Prostate gland (tissue), 2 donors: ENCODE data around the gene KRTAP5-11.

Experiments used
- POLR2A ChIP-seq: fragments of 450-650 bp; IDR thresholded peaks from one replicate; pipeline ENCODE4 v1.6.1; 2016; ENCODE audit warnings: antibody characterized with exemption, mild to moderate bottlenecking
- TF ChIP-seq, protein P1 (sequence below), 4 experiments: fragments of 200-600 bp in 2 of 4; fragments of 450-650 bp in 2 of 4; sonication (generic) in 2 of 4; IDR thresholded peaks; 1 replicate in 3 of 4; 2 replicates in 1 of 4; pipeline ENCODE4 v1.5.1; 2016 to 2019; ENCODE audit warnings: antibody characterized with exemption in 4 of 4, mild to moderate bottlenecking in 2 of 4, moderate library complexity in 2 of 4

DNA sequence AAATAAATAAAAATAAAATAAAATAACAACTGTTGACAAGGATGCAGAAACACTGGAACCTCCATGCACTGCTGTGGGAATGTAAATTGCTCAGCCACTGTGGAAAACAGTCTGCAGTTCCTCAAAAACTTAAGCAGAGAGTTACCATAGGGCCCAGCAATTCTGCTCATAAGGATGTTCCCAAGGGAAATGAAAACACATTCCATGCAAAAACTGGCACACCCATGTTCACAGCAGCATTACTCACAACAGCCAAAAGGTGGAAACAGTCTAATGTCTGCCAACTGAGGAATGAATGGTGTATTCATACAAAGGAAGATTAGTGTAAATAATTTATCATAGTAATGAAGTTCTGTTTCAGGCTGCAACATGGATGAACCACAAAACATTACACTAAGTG, 20.6 kb downstream of the KRTAP5-11 start:
- TF ChIP-seq, protein P1, sequence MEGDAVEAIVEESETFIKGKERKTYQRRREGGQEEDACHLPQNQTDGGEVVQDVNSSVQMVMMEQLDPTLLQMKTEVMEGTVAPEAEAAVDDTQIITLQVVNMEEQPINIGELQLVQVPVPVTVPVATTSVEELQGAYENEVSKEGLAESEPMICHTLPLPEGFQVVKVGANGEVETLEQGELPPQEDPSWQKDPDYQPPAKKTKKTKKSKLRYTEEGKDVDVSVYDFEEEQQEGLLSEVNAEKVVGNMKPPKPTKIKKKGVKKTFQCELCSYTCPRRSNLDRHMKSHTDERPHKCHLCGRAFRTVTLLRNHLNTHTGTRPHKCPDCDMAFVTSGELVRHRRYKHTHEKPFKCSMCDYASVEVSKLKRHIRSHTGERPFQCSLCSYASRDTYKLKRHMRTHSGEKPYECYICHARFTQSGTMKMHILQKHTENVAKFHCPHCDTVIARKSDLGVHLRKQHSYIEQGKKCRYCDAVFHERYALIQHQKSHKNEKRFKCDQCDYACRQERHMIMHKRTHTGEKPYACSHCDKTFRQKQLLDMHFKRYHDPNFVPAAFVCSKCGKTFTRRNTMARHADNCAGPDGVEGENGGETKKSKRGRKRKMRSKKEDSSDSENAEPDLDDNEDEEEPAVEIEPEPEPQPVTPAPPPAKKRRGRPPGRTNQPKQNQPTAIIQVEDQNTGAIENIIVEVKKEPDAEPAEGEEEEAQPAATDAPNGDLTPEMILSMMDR (IDR thresholded peaks at IDR 0.05) = no peak
- no peak for TF ChIP-seq POLR2A
